Measurements from ENCODE around the gene COL12A1. TPM values are rescaled to one million over a fixed set of nuclear protein-coding genes. Genes with fewer than 3 reads are reported as not detected.
A peak's percentile ranks its signal among the peaks of the same experiment; 100 is the strongest.
"Not testable (repeated sequence)": the region's sequence is repeated elsewhere in the genome, so short reads cannot be mapped to it uniquely, and the experiment has no call there.

COL12A1 gene
- total and polyA plus RNA-seq, 2 experiments from 2014 or later: 9.2 to 49.0 TPM

- Histone ChIP-seq H3K9me2 (replicated peaks; ENCODE audit: insufficient read depth) (no peaks in the 10 kb centered on the region), H2AFZ (no peak overlapping the region), H3K9me3 (ENCODE audit: low read depth) (no peaks in the 10 kb centered on the region), H3K4me3 (no peak overlapping the region), H3K4me2 (no peak overlapping the region), H3K36me3 (replicated peaks; ENCODE audit: insufficient read depth, low read depth) (no peaks in the 10 kb centered on the region), H3K4me1 (ENCODE audit: insufficient read depth) (no peaks in the 10 kb centered on the region), H4K20me1 (ENCODE audit: insufficient read depth, poor library complexity, severe bottlenecking) (no peaks in the 10 kb centered on the region), H3K79me2 (no peaks in the 10 kb centered on the region), H3K27ac (no peak overlapping the region), H3K27me3 (peaks cover 4% of the 10 kb centered on the region)
- DNase-seq (ENCODE audit: low spot score): no peak
- WGBS (ENCODE audit: low lambda C conversion rate, missing lambda C conversion rate): 48% methylated on average over 2 of the region's 2 CpGs
- TF ChIP-seq EZH2 (IDR thresholded peaks at IDR 0.05; ENCODE audit: borderline replicate concordance) (no peak), CTCF (IDR thresholded peaks at IDR 0.05; ENCODE audit: poor library complexity) (no peak), EZH2phosphoT487 (IDR thresholded peaks at IDR 0.05; ENCODE audit: low read depth, severe bottlenecking, unreplicated experiment) (no peak)
Observed at GRCh38 chr6:75196081-75196687, 9.7 kb downstream of the COL12A1 start.

GRCh38 chr6:75188221-75188925 is 17.5 kb downstream of the COL12A1 start:
- no peak overlapping the region for H3K4me3 ChIP-seq
- H3K9me2 ChIP-seq (replicated peaks; ENCODE audit: insufficient read depth): no peaks in the 10 kb centered on the region
- no peak overlapping the region for H3K4me2 ChIP-seq
- WGBS (ENCODE audit: low lambda C conversion rate, missing lambda C conversion rate): 87% methylated on average over 3 of the region's 3 CpGs
- no peak for DNase-seq (ENCODE audit: low spot score)
- no peaks in the 10 kb centered on the region for H3K36me3 ChIP-seq (replicated peaks; ENCODE audit: insufficient read depth, low read depth)
- no peaks in the 10 kb centered on the region for H3K9me3 ChIP-seq (ENCODE audit: low read depth)
- H4K20me1 ChIP-seq (ENCODE audit: insufficient read depth, poor library complexity, severe bottlenecking): no peaks in the 10 kb centered on the region
- H3K4me1 ChIP-seq (ENCODE audit: insufficient read depth): no peaks in the 10 kb centered on the region
- no peak overlapping the region for H3K27ac ChIP-seq
- no peak for TF ChIP-seq EZH2 (IDR thresholded peaks at IDR 0.05; ENCODE audit: borderline replicate concordance)
- TF ChIP-seq EZH2phosphoT487 (IDR thresholded peaks at IDR 0.05; ENCODE audit: low read depth, severe bottlenecking, unreplicated experiment): no peak
- TF ChIP-seq CTCF (IDR thresholded peaks at IDR 0.05; ENCODE audit: poor library complexity): no peak
- H2AFZ ChIP-seq: no peak overlapping the region
- no peaks in the 10 kb centered on the region for H3K27me3 ChIP-seq
- no peaks in the 10 kb centered on the region for H3K79me2 ChIP-seq

GRCh38 chr6:75186581-75186980 is 19.3 kb downstream of the COL12A1 start:
- H3K9me2 ChIP-seq (replicated peaks; ENCODE audit: insufficient read depth); H3K9me3 ChIP-seq (ENCODE audit: low read depth); H3K27ac ChIP-seq; H3K4me2 ChIP-seq; H3K4me1 ChIP-seq (ENCODE audit: insufficient read depth); H4K20me1 ChIP-seq (ENCODE audit: insufficient read depth, poor library complexity, severe bottlenecking); DNase-seq (ENCODE audit: low spot score); H3K79me2 ChIP-seq; H3K4me3 ChIP-seq; H2AFZ ChIP-seq; H3K27me3 ChIP-seq; H3K36me3 ChIP-seq (replicated peaks; ENCODE audit: insufficient read depth, low read depth): not testable (repeated sequence)
- 43% methylated on average over 2 of the region's 2 CpGs for WGBS (ENCODE audit: low lambda C conversion rate, missing lambda C conversion rate)

GRCh38 chr6:75183099-75183541 is 22.7 kb downstream of the COL12A1 start:
- H3K4me2 ChIP-seq: peak overlapping the region; percentile 3
- H3K27me3 ChIP-seq: no peaks in the 10 kb centered on the region
- no peaks in the 10 kb centered on the region for H3K9me3 ChIP-seq (ENCODE audit: low read depth)
- H3K27ac ChIP-seq: no peak overlapping the region
- TF ChIP-seq CTCF (IDR thresholded peaks at IDR 0.05; ENCODE audit: poor library complexity) (no peak), EZH2phosphoT487 (IDR thresholded peaks at IDR 0.05; ENCODE audit: low read depth, severe bottlenecking, unreplicated experiment) (no peak), EZH2 (IDR thresholded peaks at IDR 0.05; ENCODE audit: borderline replicate concordance) (no peak)
- H2AFZ ChIP-seq: no peak overlapping the region
- no peaks in the 10 kb centered on the region for H3K36me3 ChIP-seq (replicated peaks; ENCODE audit: insufficient read depth, low read depth)
- no peaks in the 10 kb centered on the region for H4K20me1 ChIP-seq (ENCODE audit: insufficient read depth, poor library complexity, severe bottlenecking)
- WGBS (ENCODE audit: low lambda C conversion rate, missing lambda C conversion rate): 45% methylated on average over 5 of the region's 5 CpGs
- peak; percentile 7 for DNase-seq (ENCODE audit: low spot score)
- no peaks in the 10 kb centered on the region for H3K79me2 ChIP-seq
- H3K4me1 ChIP-seq (ENCODE audit: insufficient read depth): no peaks in the 10 kb centered on the region
- H3K4me3 ChIP-seq: no peak overlapping the region
- no peaks in the 10 kb centered on the region for H3K9me2 ChIP-seq (replicated peaks; ENCODE audit: insufficient read depth)
